Endothelial cell (in vitro differentiated cells): ENCODE results near the gene PPP1CC. TPM values are rescaled to one million over a fixed set of nuclear protein-coding genes. Genes with fewer than 3 reads are reported as not detected.

Experiments used
- DNase-seq: peaks from one replicate; pipeline ENCODE4 v3.0.0; 2021; ENCODE audit warnings: low spot score
- H3K27ac Mint-ChIP-seq: one replicate; pipeline ENCODE4 v1.8.0; 2021; ENCODE audit warnings: mixed read lengths, inconsistent platforms; ENCODE audit not compliant: unreplicated experiment
- H3K27me3 Mint-ChIP-seq: one replicate; pipeline ENCODE4 v1.8.0; 2021; ENCODE audit warnings: mild to moderate bottlenecking, moderate library complexity, mixed read lengths, inconsistent platforms; ENCODE audit not compliant: unreplicated experiment
- H3K36me3 Mint-ChIP-seq: one replicate; pipeline ENCODE4 v1.8.0; 2021; ENCODE audit warnings: mild to moderate bottlenecking, low read depth, mixed read lengths, inconsistent platforms; ENCODE audit not compliant: unreplicated experiment
- H3K4me1 Mint-ChIP-seq: one replicate; pipeline ENCODE4 v1.8.0; 2021; ENCODE audit warnings: mild to moderate bottlenecking, mixed read lengths, inconsistent platforms; ENCODE audit not compliant: unreplicated experiment
- H3K4me3 Mint-ChIP-seq: one replicate; pipeline ENCODE4 v1.8.0; 2021; ENCODE audit warnings: mild to moderate bottlenecking, mixed read lengths, inconsistent platforms; ENCODE audit not compliant: unreplicated experiment
- H3K9me3 Mint-ChIP-seq: one replicate; pipeline ENCODE4 v1.8.0; 2021; ENCODE audit warnings: mixed read lengths, inconsistent platforms; ENCODE audit not compliant: unreplicated experiment
- total RNA-seq: library from RNA; stranded (reverse); fragmentation: NEBNext Ultra II Directional; extraction: Animal tissue kit (Norgen Biotek cat#: 25700); gene quantifications from one replicate; pipeline ENCODE4 v1.2.1, GENCODE V29; 2021; ENCODE audit not compliant: unreplicated experiment
- TF ChIP-seq, protein P1 (sequence below): fragments of 200-600 bp; sonication (generic); IDR thresholded peaks from one replicate; pipeline ENCODE4 v1.5.0; 2021; ENCODE audit warnings: antibody characterized with exemption; ENCODE audit not compliant: unreplicated experiment

Gene PPP1CC
- total RNA-seq, 1 donor from 2014 or later, result 152 TPM

DNA sequence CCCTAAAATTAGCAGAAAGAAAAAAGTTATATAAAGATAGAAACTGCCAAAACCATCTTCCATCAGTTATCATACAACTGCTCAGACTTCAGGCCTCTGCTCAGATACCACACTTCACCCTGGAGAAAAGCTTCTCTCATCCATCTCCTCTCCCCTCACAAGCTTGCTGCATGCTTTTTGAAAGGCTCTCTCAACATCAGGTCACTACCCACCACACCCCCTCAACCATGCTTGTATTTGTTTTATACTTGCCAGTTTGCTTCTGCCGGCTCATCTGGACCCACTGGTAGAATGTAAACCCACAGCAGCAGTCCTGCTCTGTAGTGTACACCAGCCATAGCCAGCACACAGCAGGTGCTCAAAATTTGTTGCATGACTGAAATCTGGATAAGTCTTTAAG, 8.8 kb downstream of the PPP1CC start:
- Mint-ChIP-seq H3K27ac (no peak overlapping the region), H3K9me3 (no peaks in the 10 kb centered on the region), H3K36me3 (peaks cover 13% of the 10 kb centered on the region), H3K27me3 (no peaks in the 10 kb centered on the region), H3K4me3 (peak overlapping the region; percentile 56), H3K4me1 (peaks cover 16% of the 10 kb centered on the region)
- TF ChIP-seq, protein P1, sequence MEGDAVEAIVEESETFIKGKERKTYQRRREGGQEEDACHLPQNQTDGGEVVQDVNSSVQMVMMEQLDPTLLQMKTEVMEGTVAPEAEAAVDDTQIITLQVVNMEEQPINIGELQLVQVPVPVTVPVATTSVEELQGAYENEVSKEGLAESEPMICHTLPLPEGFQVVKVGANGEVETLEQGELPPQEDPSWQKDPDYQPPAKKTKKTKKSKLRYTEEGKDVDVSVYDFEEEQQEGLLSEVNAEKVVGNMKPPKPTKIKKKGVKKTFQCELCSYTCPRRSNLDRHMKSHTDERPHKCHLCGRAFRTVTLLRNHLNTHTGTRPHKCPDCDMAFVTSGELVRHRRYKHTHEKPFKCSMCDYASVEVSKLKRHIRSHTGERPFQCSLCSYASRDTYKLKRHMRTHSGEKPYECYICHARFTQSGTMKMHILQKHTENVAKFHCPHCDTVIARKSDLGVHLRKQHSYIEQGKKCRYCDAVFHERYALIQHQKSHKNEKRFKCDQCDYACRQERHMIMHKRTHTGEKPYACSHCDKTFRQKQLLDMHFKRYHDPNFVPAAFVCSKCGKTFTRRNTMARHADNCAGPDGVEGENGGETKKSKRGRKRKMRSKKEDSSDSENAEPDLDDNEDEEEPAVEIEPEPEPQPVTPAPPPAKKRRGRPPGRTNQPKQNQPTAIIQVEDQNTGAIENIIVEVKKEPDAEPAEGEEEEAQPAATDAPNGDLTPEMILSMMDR, result no peak
- DNase-seq, result no peak

DNA sequence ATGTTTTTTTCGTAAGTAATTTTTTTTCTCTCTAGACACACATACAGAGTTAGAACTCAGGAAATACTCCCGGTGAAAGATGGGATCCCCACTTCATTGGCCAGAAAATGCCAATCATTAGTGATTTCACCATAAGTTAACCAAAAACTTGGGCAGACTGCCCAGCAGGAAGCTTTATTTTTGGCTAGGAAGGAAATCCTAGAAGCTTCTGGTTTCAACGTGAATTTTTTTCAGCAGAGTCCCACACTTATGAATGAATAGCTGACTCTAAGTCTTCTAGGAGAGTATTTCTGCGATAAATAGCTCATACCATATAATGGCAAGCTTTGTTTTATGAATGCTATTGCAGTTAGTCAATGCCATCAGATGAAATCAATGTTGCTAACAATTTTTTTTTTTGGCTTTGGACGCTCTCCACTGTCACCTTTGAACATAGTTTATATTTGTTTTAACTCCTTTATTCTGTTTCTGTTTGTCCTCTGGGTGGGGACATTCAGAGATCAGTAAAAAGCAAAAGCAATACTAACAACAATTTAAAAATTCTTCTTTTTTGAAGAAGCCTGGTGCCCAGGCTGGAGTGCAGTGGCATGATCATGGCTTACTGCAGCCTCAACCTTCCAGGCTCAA, 9.5 kb downstream of the PPP1CC start:
- Mint-ChIP-seq H3K4me3 (no peak overlapping the region), H3K27ac (no peak overlapping the region), H3K4me1 (peaks cover 10% of the 10 kb centered on the region), H3K36me3 (peaks cover 13% of the 10 kb centered on the region), H3K9me3 (no peaks in the 10 kb centered on the region), H3K27me3 (no peaks in the 10 kb centered on the region)
- TF ChIP-seq, protein P1, result no peak
- DNase-seq, result no peak

DNA sequence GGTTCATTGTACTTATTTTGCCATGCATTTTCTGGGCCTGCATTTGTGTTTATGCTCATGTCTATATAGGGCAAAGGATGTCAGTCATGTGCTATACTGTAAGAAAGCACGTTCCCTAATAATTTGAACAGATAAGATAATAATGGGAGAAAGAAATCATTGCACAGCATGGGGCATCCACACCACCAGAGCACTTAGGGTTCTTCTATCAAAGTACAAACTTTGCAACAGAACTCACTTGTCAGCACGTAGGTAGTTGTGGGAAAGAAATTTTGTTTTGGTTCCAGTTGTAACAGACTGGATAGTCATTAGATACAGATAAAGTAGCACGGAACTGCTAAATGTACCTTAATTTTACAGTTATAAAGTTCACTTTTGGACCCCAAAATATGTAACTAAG, 10.1 kb downstream of the PPP1CC start:
- H3K36me3 Mint-ChIP-seq, result peaks cover 13% of the 10 kb centered on the region
- H3K27ac Mint-ChIP-seq, result no peak overlapping the region
- H3K27me3 Mint-ChIP-seq, result no peaks in the 10 kb centered on the region
- H3K4me1 Mint-ChIP-seq, result peaks cover 10% of the 10 kb centered on the region
- no peak for DNase-seq
- no peaks in the 10 kb centered on the region for H3K9me3 Mint-ChIP-seq
- TF ChIP-seq, protein P1, result no peak
- H3K4me3 Mint-ChIP-seq, result no peak overlapping the region

DNA sequence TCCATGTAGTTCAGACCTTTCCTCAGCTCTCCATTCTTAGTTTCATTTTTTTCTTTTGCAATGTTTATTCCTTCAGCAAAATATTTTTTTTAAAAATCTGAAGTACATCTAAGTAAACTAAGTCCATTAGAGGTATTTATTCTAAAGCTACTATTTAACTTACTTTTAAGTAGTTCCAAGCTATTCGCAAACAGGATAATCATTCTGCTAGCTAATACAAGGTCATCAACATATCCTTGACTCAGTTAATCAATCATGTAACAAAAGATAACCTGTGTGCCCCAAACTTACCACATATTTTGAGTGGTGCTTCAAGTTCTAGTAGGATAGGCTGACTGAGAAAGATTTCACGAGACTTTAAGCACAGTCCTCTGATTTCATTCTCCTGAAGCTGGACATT, 11.2 kb downstream of the PPP1CC start:
- no peak for DNase-seq
- TF ChIP-seq, protein P1, result no peak
- no peaks in the 10 kb centered on the region for H3K9me3 Mint-ChIP-seq
- no peak overlapping the region for H3K27ac Mint-ChIP-seq
- no peaks in the 10 kb centered on the region for H3K27me3 Mint-ChIP-seq
- H3K4me3 Mint-ChIP-seq, result no peak overlapping the region
- peaks cover 10% of the 10 kb centered on the region for H3K4me1 Mint-ChIP-seq
- peaks cover 13% of the 10 kb centered on the region for H3K36me3 Mint-ChIP-seq

DNA sequence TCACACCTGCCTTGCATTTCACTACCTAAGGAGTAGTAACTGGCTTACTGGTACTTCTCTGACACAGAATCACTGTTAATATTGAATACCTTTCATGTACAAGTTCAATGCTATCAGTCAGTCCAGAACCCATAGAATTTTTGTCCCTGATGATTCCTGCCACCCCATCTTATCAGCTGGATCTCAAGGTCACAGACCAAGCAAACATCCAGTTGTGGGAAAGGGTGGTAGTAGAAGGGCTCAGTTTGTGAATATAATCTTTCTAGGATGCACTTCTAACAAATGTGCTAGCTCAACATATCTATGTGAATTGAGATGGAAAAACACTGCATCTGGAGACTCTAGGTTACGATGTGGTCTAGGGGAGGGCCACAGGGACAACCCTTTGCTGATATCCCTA, 14.1 kb downstream of the PPP1CC start:
- no peak for DNase-seq
- H3K36me3 Mint-ChIP-seq, result peaks cover 24% of the 10 kb centered on the region
- H3K27me3 Mint-ChIP-seq, result no peaks in the 10 kb centered on the region
- H3K4me3 Mint-ChIP-seq, result no peak overlapping the region
- peaks cover 9% of the 10 kb centered on the region for H3K4me1 Mint-ChIP-seq
- no peak overlapping the region for H3K27ac Mint-ChIP-seq
- TF ChIP-seq, protein P1, result no peak
- no peaks in the 10 kb centered on the region for H3K9me3 Mint-ChIP-seq
